ENCODE data around the gene HNRNPA2B1. TPM values are rescaled to one million over a fixed set of nuclear protein-coding genes. Genes with fewer than 3 reads are reported as not detected.

HNRNPA2B1 gene
- total RNA-seq, 3 donors from 2014 or later: 345 to 441 (median 379) TPM

GRCh38 chr7:26157520-26158105 lies 42.9 kb downstream of the HNRNPA2B1 start:
- no peak for DNase-seq
- no peak overlapping the region for H3K4me3 ChIP-seq
- peaks cover 46% of the 10 kb centered on the region for H3K4me1 ChIP-seq (ENCODE audit: low read depth)
- peak; percentile 35 for ATAC-seq
- no peaks in the 10 kb centered on the region for H3K36me3 ChIP-seq (ENCODE audit: low read depth)
- no peak for TF ChIP-seq CTCF (IDR thresholded peaks at IDR 0.05)
- H3K9me3 ChIP-seq: no peaks in the 10 kb centered on the region
- intact Hi-C loops (cut with DNase I, micrococcal nuclease): no loop called here

GRCh38 chr7:26156451-26157420 lies 43.8 kb downstream of the HNRNPA2B1 start:
- no peaks in the 10 kb centered on the region for H3K36me3 ChIP-seq (ENCODE audit: low read depth)
- intact Hi-C loops (cut with DNase I, micrococcal nuclease): no loop called here
- no peak overlapping the region for H3K4me3 ChIP-seq
- peak in 1 of 3 donors; percentile 38 for DNase-seq
- ATAC-seq: peak; percentile 35
- H3K9me3 ChIP-seq: no peaks in the 10 kb centered on the region
- no peak for TF ChIP-seq CTCF (IDR thresholded peaks at IDR 0.05)
- H3K4me1 ChIP-seq (ENCODE audit: low read depth): peaks cover 46% of the 10 kb centered on the region

GRCh38 chr7:26155531-26156375 lies 44.8 kb downstream of the HNRNPA2B1 start:
- intact Hi-C loops (cut with DNase I, micrococcal nuclease): no loop called here
- no peaks in the 10 kb centered on the region for H3K9me3 ChIP-seq
- no peak for ATAC-seq
- H3K36me3 ChIP-seq (ENCODE audit: low read depth): no peaks in the 10 kb centered on the region
- DNase-seq: no peak
- no peak for TF ChIP-seq CTCF (IDR thresholded peaks at IDR 0.05)
- peaks cover 46% of the 10 kb centered on the region for H3K4me1 ChIP-seq (ENCODE audit: low read depth)
- H3K4me3 ChIP-seq: no peak overlapping the region

- TF ChIP-seq CTCF (IDR thresholded peaks at IDR 0.05): no peak
- ATAC-seq: peak; percentile 48
- no peak overlapping the region for H3K4me3 ChIP-seq
- H3K9me3 ChIP-seq: no peaks in the 10 kb centered on the region
- intact Hi-C loops (cut with DNase I, micrococcal nuclease): no loop called here
- peaks cover 42% of the 10 kb centered on the region for H3K4me1 ChIP-seq (ENCODE audit: low read depth)
- no peaks in the 10 kb centered on the region for H3K36me3 ChIP-seq (ENCODE audit: low read depth)
- peak; percentile 76 to 81 (median 80) for DNase-seq
These were observed 46.4 kb downstream of the HNRNPA2B1 start for GRCh38 chr7:26153823-26154783.

All from mucosa of descending colon (tissue), 3 donors.